Nephron (organoid): ENCODE results near the gene BCL2L2.

Experiments
- H3K27ac Mint-ChIP-seq, 3 experiments: 2 replicates each; pipeline ENCODE4 v1.8.0; 2020; ENCODE audit warnings: mixed read lengths in 3 of 3, mild to moderate bottlenecking in 2 of 3, moderate library complexity in 1 of 3
- H3K27me3 Mint-ChIP-seq: 2 replicates; pipeline ENCODE4 v1.8.0; 2021; ENCODE audit warnings: low read depth, mild to moderate bottlenecking, moderate library complexity, mixed read lengths
- H3K36me3 Mint-ChIP-seq: 2 replicates; pipeline ENCODE4 v1.8.0; 2020; ENCODE audit warnings: low read depth, mixed read lengths
- H3K4me1 Mint-ChIP-seq: 2 replicates; pipeline ENCODE4 v1.8.0; 2020; ENCODE audit warnings: mixed read lengths
- H3K4me3 Mint-ChIP-seq, 3 experiments: 2 replicates each; pipeline ENCODE4 v1.8.0; 2020; ENCODE audit warnings: mild to moderate bottlenecking in 3 of 3, mixed read lengths in 3 of 3, moderate library complexity in 2 of 3
- H3K9me3 Mint-ChIP-seq: 2 replicates; pipeline ENCODE4 v1.8.0; 2020; ENCODE audit warnings: mixed read lengths
- CTCF ChIP-seq, 3 experiments: fragments of 200-600 bp; sonication (generic); IDR thresholded peaks; one replicate each; pipeline ENCODE4 v1.5.0; 2021; ENCODE audit warnings: antibody characterized with exemption in 3 of 3; ENCODE audit not compliant: unreplicated experiment in 3 of 3

The BCL2L2 gene

GRCh38 chr14:23351681-23352505 lies 45.3 kb downstream of the BCL2L2 start:
- peak overlapping the region; percentile 79 to 89 (median 88) for H3K4me3 Mint-ChIP-seq
- TF ChIP-seq CTCF (IDR thresholded peaks at IDR 0.05; ENCODE audit: unreplicated experiment in 3 of 3), result no peak
- H3K27ac Mint-ChIP-seq, result no peak overlapping the region
- peaks cover 8% of the 10 kb centered on the region for H3K27me3 Mint-ChIP-seq
- H3K4me1 Mint-ChIP-seq, result peaks cover 30% of the 10 kb centered on the region
- H3K9me3 Mint-ChIP-seq, result no peaks in the 10 kb centered on the region
- H3K36me3 Mint-ChIP-seq, result peaks cover 17% of the 10 kb centered on the region

GRCh38 chr14:23352506-23353432 lies 46.1 kb downstream of the BCL2L2 start, which contains the start of gene SLC22A17:
Gene SLC22A17, minus strand, starts transcription at chr14:23352887.
- Mint-ChIP-seq H3K4me3 (peak within 1 kb of the TSS; percentile 79 to 88 (median 87)), H3K27ac (peak within 1 kb of the TSS in 2 of 3 experiments; percentile 46 to 71), H3K36me3 (peaks cover 17% of the 10 kb centered on the region), H3K4me1 (peaks cover 30% of the 10 kb centered on the region), H3K27me3 (peaks cover 8% of the 10 kb centered on the region), H3K9me3 (no peaks in the 10 kb centered on the region)
- TF ChIP-seq CTCF (IDR thresholded peaks at IDR 0.05; ENCODE audit: unreplicated experiment in 3 of 3), result peak in 2 of 3 experiments; percentile 24 to 40

GRCh38 chr14:23353433-23353780 lies 46.8 kb downstream of the BCL2L2 start:
- Mint-ChIP-seq H3K27ac (peak overlapping the region in 2 of 3 experiments; percentile 46 to 71), H3K27me3 (peaks cover 8% of the 10 kb centered on the region), H3K4me1 (peaks cover 34% of the 10 kb centered on the region), H3K9me3 (no peaks in the 10 kb centered on the region), H3K4me3 (peak overlapping the region; percentile 76 to 88 (median 87)), H3K36me3 (peaks cover 20% of the 10 kb centered on the region)
- no peak for TF ChIP-seq CTCF (IDR thresholded peaks at IDR 0.05; ENCODE audit: unreplicated experiment in 3 of 3)

GRCh38 chr14:23354990-23355389 lies 48.4 kb downstream of the BCL2L2 start:
- no peaks in the 10 kb centered on the region for H3K9me3 Mint-ChIP-seq
- peaks cover 24% of the 10 kb centered on the region for H3K36me3 Mint-ChIP-seq
- peak overlapping the region in 1 of 3 experiments; percentile 0 for H3K27ac Mint-ChIP-seq
- H3K4me1 Mint-ChIP-seq, result peaks cover 37% of the 10 kb centered on the region
- H3K4me3 Mint-ChIP-seq, result peak overlapping the region; percentile 7 to 87 (median 29)
- peaks cover 8% of the 10 kb centered on the region for H3K27me3 Mint-ChIP-seq
- no peak for TF ChIP-seq CTCF (IDR thresholded peaks at IDR 0.05; ENCODE audit: unreplicated experiment in 3 of 3)

GRCh38 chr14:23355871-23356435 lies 49.3 kb downstream of the BCL2L2 start:
- H3K9me3 Mint-ChIP-seq, result no peaks in the 10 kb centered on the region
- H3K4me1 Mint-ChIP-seq, result peaks cover 34% of the 10 kb centered on the region
- peaks cover 2% of the 10 kb centered on the region for H3K27me3 Mint-ChIP-seq
- H3K27ac Mint-ChIP-seq, result peak overlapping the region in 1 of 3 experiments; percentile 18
- no peak for TF ChIP-seq CTCF (IDR thresholded peaks at IDR 0.05; ENCODE audit: unreplicated experiment in 3 of 3)
- peaks cover 28% of the 10 kb centered on the region for H3K36me3 Mint-ChIP-seq
- no peak overlapping the region for H3K4me3 Mint-ChIP-seq
